ENCODE data around the gene NHSL1. TPM values are rescaled to one million over a fixed set of nuclear protein-coding genes. Genes with fewer than 3 reads are reported as not detected.

NHSL1 gene
- total RNA-seq, 2 donors from 2014 or later = 2.1 to 10.7 TPM

DNA sequence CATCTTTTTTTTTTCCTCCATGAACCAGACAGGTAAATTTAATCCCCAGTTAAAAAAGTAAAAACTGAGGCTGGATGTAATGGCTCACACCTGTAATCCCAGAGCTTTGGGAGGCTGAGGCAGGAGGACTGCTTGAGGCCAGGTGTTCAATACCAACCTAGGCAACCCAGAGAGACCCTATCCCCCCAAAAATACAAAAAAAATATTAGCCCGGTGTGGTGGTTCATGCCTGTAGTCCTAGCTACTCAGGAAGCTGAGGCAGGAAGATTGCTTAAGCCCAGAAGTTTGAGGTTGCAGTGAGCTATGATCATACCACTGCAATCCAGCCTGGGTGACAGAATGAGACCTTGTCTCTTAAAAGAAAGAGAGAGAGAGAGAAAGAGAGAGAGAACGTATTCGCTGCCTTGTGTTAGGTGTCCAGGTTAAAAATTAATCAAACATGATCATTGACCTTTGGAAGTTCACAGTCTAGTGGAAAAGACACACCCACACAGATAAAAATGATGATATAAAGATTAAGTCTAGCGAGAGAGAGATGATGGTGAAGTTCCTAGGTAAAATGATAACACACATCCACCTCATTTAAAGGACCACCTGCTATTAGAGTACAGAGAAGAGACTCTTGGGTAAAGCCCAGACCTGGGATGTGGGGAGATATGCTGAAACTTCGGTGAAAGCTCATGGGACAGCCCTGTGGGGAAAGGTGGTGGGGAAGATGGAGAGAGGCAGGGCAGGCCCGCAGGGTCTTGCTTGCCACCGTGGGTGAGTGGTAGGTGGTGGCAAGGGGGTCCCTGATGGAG is 4.8 kb upstream of the NHSL1 start:
- H3K9me3 ChIP-seq = no peaks in the 10 kb centered on the region
- no peak for DNase-seq (ENCODE audit: low spot score)
- intact Hi-C loops (cut with DNase I) = loop anchor here (10.0 kb wide), 1 partner anchor 389 kb away; no protein-coding TSS in a partner anchor
- no peaks in the 10 kb centered on the region for H3K4me1 ChIP-seq (replicated peaks)
- WGBS = 87% methylated on average over 7 of the region's 7 CpGs
- no peak for TF ChIP-seq POLR2A (IDR thresholded peaks at IDR 0.05)
- no peak overlapping the region for H3K4me3 ChIP-seq
- H3K36me3 ChIP-seq = no peaks in the 10 kb centered on the region
- no peaks in the 10 kb centered on the region for H3K27me3 ChIP-seq (replicated peaks; ENCODE audit: insufficient read depth)
- H3K27ac ChIP-seq = no peak overlapping the region

DNA sequence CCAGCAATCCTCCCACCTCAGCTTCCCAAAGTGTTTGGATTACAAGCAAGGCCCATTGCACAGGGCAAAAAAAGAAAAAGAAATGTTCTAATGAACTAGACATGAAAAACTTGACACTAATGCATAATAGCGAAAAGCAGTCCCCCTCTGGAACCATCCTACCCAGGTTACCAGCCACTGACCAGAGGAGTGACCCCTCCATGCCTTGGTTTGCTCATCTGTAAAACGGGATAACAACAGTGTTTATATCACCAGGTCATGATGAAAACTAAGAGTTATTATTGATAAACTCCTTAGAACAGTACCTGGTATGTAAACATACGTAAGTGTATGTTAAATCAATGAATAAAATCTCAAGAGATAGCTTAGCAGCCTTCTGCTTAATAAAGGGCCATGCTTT is 3.3 kb upstream of the NHSL1 start:
- intact Hi-C loops (cut with DNase I) = loop anchor here (10.0 kb wide), 1 partner anchor 388 kb away; no protein-coding TSS in a partner anchor
- no peak for DNase-seq (ENCODE audit: low spot score)
- TF ChIP-seq POLR2A (IDR thresholded peaks at IDR 0.05) = no peak
- TF ChIP-seq, protein P1, sequence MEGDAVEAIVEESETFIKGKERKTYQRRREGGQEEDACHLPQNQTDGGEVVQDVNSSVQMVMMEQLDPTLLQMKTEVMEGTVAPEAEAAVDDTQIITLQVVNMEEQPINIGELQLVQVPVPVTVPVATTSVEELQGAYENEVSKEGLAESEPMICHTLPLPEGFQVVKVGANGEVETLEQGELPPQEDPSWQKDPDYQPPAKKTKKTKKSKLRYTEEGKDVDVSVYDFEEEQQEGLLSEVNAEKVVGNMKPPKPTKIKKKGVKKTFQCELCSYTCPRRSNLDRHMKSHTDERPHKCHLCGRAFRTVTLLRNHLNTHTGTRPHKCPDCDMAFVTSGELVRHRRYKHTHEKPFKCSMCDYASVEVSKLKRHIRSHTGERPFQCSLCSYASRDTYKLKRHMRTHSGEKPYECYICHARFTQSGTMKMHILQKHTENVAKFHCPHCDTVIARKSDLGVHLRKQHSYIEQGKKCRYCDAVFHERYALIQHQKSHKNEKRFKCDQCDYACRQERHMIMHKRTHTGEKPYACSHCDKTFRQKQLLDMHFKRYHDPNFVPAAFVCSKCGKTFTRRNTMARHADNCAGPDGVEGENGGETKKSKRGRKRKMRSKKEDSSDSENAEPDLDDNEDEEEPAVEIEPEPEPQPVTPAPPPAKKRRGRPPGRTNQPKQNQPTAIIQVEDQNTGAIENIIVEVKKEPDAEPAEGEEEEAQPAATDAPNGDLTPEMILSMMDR (IDR thresholded peaks at IDR 0.05) = no peak
- TF ChIP-seq POLR2AphosphoS5 (IDR thresholded peaks at IDR 0.05) = no peak
- no peak overlapping the region for H3K4me3 ChIP-seq
- H3K4me1 ChIP-seq (replicated peaks) = no peaks in the 10 kb centered on the region
- 98% methylated on average over 3 of the region's 3 CpGs for WGBS
- no peaks in the 10 kb centered on the region for H3K9me3 ChIP-seq
- no peaks in the 10 kb centered on the region for H3K36me3 ChIP-seq
- no peak overlapping the region for H3K27ac ChIP-seq
- no peaks in the 10 kb centered on the region for H3K27me3 ChIP-seq (replicated peaks; ENCODE audit: insufficient read depth)

DNA sequence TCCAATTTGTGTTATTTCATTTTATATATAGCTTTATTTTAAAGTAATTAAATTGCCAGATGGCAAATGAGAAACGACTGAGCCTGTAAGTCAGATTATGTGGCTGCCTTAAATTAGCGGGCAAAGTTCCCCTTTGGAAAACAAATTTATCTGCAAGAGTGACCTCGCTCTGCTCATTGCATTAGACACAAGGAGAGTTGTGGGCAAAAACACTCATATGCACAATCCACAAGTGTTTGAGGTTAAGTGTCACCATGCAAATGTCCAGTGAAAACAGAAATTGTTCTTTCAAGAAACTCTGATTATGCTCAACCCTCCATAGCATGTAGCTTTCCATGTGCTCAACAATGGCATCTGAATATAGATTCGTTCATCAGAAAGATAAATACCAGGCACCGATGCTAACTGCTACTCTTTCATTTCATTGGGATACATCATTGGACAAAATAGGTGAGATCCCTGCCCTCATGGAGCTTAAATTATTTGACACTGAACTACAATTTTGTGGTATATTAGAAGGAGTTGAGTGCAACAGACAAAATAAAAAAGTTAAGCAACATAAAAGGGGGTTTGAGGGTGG is 1.7 kb upstream of the NHSL1 start:
- Histone ChIP-seq H3K27ac (no peak overlapping the region), H3K36me3 (no peaks in the 10 kb centered on the region), H3K27me3 (replicated peaks; ENCODE audit: insufficient read depth) (no peaks in the 10 kb centered on the region), H3K4me3 (no peak overlapping the region), H3K9me3 (no peaks in the 10 kb centered on the region), H3K4me1 (replicated peaks) (no peaks in the 10 kb centered on the region)
- DNase-seq (ENCODE audit: low spot score) = no peak
- WGBS = 83% methylated on average over 5 of the region's 5 CpGs
- intact Hi-C loops (cut with DNase I) = loop anchor here (10.0 kb wide), 1 partner anchor 386 kb away; no protein-coding TSS in a partner anchor
- TF ChIP-seq, protein P1 (IDR thresholded peaks at IDR 0.05) = no peak

DNA sequence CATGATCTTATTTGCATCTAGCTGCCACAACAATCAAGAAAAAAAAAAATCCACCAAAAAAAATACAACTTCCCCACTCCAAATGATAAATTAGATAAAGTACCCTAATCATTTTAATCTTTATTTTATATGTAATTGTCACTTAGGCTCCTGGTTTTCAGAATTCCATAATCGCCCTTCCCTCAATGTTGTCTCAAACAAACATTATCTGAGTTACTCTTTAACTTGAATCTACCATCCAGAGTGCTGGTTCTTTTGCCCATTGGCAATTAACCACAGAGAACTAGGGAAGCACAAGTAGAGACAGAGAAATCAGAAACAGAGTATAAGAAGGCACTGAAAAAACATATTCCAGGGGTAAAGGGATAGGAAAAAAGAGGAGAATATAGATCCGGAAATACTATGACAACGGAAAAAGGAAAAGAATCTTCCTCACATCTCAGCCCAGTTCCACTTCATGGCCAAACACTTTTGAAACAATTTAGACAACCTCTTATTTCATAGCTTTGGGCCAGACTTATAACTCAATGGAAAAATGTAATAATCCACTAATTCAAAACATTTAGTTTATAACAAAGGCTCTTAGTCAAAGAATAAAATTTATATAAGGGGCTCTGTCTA is 861 bp upstream of the NHSL1 start:
- no peak for TF ChIP-seq POLR2AphosphoS5 (IDR thresholded peaks at IDR 0.05)
- no peak for TF ChIP-seq POLR2A (IDR thresholded peaks at IDR 0.05)
- TF ChIP-seq, protein P1 (IDR thresholded peaks at IDR 0.05) = no peak
- H3K27ac ChIP-seq = no peak overlapping the region
- H3K27me3 ChIP-seq (replicated peaks; ENCODE audit: insufficient read depth) = no peaks in the 10 kb centered on the region
- WGBS = 76% methylated on average over 3 of the region's 3 CpGs
- no peaks in the 10 kb centered on the region for H3K9me3 ChIP-seq
- DNase-seq (ENCODE audit: low spot score) = no peak
- intact Hi-C loops (cut with DNase I) = loop anchor here (10.0 kb wide), 1 partner anchor 385 kb away; no protein-coding TSS in a partner anchor
- no peaks in the 10 kb centered on the region for H3K36me3 ChIP-seq
- no peaks in the 10 kb centered on the region for H3K4me1 ChIP-seq (replicated peaks)
- no peak overlapping the region for H3K4me3 ChIP-seq

DNA sequence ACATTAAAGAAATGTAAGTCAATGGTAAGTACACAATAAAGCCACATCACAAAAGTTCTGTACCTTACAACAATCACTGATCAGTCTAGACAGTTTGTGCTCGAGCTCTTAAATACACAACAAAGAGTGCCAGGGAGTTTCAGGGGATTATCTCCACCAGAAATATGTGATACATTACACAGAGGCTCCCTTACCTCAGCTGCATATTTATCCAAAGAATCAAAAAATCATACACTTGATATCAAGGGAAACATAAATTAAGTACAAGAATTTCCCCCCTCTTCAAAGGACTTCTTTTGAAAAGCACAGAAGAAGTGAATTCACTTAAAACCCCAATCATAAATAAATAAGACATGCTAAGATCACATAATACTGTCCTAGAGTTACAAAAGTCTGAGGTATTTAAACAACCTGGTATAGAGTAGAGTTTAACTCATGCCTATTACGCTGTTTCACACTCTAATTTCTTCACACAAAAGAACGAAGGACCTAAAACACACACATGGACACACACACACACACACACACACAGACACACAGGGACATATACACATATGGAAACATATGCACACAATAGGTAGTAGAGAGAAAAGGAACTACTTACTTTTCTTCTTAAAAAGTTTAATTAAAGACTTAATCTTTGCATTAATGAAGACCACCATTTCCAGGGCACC is 528 bp downstream of the NHSL1 start:
- TF ChIP-seq POLR2A (IDR thresholded peaks at IDR 0.05) (no peak), POLR2AphosphoS5 (IDR thresholded peaks at IDR 0.05) (no peak)
- TF ChIP-seq, protein P1 (IDR thresholded peaks at IDR 0.05) = no peak
- DNase-seq (ENCODE audit: low spot score) = no peak
- Histone ChIP-seq H3K36me3 (no peaks in the 10 kb centered on the region), H3K4me1 (replicated peaks) (no peaks in the 10 kb centered on the region), H3K4me3 (no peak overlapping the region), H3K9me3 (no peaks in the 10 kb centered on the region), H3K27ac (no peak overlapping the region), H3K27me3 (replicated peaks; ENCODE audit: insufficient read depth) (no peaks in the 10 kb centered on the region)
- 77% methylated on average over 3 of the region's 3 CpGs for WGBS
- intact Hi-C loops (cut with DNase I) = no loop called here

Data from prostate gland (tissue), 2 donors.